Esophagus squamous epithelium (tissue), 4 donors: ENCODE measurements around the gene BBS4.

ENCODE experiments used
- CTCF ChIP-seq, 6 experiments: fragments of 450-650 bp in 4 of 6; fragments of 200-600 bp in 2 of 6; sonication (generic) in 2 of 6; IDR thresholded peaks; one replicate each; pipeline ENCODE4 v1.5.1; 2016 to 2019; ENCODE audit warnings: antibody characterized with exemption in 6 of 6, mild to moderate bottlenecking in 4 of 6, moderate library complexity in 4 of 6
- POLR2A ChIP-seq, 4 donors: fragments of 450-650 bp; IDR thresholded peaks; one replicate each; pipeline ENCODE4 v1.6.1; 2017; ENCODE audit warnings: antibody characterized with exemption in 4 of 4, mild to moderate bottlenecking in 4 of 4, moderate library complexity in 3 of 4

GRCh38 chr15:72732516-72732915 lies 46.5 kb downstream of the BBS4 start:
- TF ChIP-seq POLR2A (IDR thresholded peaks at IDR 0.05), result no peak
- no peak for TF ChIP-seq CTCF (IDR thresholded peaks at IDR 0.05)
